HG02852 (cell line): ENCODE results near the gene AUTS2.

Experiments
- ATAC-seq: cut with Tn5 transposase; IDR thresholded peaks from one replicate; pipeline ENCODE4 v1.9.1; 2021; ENCODE audit warnings: mild to moderate bottlenecking, moderate library complexity; ENCODE audit not compliant: unreplicated experiment

Gene AUTS2

GRCh38 chr7:69959789-69960499 lies 361.7 kb downstream of the AUTS2 start:
- ATAC-seq: no peak

DNA sequence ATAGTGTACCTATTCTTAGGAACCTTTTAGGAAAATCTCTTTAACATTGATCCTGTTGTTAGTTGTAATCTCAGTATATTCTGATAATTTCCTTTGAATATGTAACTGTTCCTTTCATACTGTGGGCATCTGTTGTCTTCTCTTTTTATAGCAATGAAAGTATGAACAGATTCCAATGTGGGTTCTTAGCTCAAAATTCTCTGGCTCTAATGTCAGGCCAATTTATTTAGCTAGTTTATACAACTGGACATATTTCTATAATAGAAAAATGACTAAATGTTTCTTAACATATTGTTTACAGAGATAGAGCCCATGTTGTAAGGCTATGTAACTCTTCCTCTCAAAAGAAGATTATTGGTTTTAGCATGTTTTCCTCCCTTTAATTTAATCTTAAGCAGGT lies 363.2 kb downstream of the AUTS2 start:
- no peak for ATAC-seq

DNA sequence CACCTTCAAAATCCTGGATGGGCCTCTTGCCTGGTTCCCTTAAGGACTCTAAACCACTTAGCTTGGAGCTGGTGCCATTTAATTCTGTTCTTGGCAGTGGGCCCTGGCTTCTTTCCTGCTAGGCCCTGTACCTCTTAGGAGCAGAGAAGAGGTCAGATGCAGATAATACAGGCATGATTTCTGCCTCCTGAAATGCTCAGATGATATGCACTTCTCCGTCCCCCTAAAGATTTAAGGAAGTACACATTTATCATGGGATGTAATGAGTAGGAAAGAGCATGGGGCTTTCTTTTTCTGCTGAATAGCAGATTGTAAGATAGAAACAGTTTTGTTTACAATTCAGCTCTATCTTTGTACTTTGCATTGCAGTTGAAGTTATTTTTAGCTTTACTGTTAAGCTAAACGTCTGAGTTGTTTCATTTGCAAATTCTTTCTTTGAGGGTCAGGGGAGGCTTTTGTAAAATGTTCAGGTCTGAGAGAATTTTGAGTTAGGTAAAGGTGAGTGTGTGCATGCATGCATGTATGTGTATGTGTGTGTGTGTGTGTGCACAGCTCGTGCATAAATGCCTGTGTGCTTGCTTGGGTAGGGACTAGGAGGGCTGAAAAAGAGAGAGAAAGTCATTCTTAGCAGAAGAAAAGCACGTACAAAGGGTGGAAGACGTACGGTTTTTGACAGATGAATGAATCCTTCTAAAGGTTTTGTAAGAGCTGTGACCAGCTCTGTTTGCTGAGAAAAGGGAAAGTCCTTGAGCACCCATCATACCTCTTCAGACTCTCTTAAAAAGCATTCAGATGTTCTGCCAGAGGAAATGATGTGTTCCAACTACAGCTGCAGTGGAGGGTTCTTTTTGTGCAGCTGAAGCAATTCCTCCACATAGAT lies 364.2 kb downstream of the AUTS2 start:
- ATAC-seq: peak; percentile 53

DNA sequence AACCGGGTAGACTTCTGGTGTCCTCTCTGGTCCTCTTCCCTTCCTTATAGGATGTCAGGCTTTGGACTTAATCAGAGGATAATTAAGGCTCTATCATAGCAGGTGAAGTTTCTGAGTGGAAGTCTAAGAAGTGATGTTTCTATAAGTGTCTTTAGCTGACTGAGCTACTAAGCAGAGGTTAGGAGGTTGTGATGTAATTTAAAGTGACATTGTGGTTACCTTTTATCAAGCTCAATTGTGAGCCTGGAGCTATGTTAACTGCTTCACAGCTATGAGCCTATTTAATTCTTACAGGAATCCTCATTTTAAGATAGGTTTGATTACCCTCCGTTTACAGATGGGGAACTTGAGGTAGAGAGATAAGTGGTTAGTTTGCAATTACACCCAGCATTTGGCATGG lies 365.1 kb downstream of the AUTS2 start:
- ATAC-seq: no peak

- no peak for ATAC-seq
Observed at GRCh38 chr7:69966766-69967591, 368.7 kb downstream of the AUTS2 start.

- ATAC-seq: no peak
Observed at GRCh38 chr7:69967689-69968450, 369.6 kb downstream of the AUTS2 start.

GRCh38 chr7:69968969-69969556 lies 370.8 kb downstream of the AUTS2 start:
- no peak for ATAC-seq

GRCh38 chr7:69981646-69982045 lies 383.4 kb downstream of the AUTS2 start:
- ATAC-seq: no peak

DNA sequence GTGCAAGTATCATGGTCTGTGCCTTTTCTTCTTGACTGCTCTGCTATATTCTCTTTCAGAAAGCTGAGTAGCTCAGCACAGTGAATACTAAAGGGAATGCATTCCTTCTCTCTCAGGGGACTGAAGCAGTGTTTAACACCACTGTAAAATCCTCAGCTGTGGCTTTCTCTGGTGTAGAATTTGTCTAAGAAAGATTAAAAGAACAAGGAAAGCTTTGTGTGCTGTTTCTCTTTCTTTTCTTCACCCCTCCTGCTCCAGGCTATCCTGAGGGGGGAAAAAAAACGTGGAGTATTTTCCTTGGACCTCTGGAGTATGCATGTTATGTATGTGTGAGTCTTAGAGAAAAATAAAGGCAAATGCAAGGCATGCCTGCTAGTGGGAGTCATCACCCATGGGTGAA lies 383.9 kb downstream of the AUTS2 start:
- ATAC-seq: no peak

DNA sequence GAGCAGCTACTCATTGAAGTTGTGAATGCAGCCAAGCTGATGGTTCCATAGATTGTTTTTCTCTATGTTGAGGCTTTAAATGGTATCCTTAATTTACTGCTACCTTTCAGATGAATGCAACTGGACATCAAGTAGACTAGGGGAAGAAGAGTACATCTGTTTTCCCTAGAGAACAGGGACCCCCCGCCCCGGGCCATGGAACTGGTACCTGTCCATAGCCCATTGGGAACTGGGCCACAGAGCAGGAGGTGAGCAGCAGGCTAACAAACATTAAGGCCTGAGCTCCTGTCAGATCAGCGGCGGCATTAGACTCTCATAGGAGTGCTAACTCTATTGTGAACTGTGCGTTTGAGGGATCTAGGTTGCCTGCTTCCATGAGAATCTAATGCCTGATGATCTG lies 391.3 kb downstream of the AUTS2 start:
- no peak for ATAC-seq

- ATAC-seq: peak; percentile 57
Observed at GRCh38 chr7:69992938-69993337, 394.7 kb downstream of the AUTS2 start.

DNA sequence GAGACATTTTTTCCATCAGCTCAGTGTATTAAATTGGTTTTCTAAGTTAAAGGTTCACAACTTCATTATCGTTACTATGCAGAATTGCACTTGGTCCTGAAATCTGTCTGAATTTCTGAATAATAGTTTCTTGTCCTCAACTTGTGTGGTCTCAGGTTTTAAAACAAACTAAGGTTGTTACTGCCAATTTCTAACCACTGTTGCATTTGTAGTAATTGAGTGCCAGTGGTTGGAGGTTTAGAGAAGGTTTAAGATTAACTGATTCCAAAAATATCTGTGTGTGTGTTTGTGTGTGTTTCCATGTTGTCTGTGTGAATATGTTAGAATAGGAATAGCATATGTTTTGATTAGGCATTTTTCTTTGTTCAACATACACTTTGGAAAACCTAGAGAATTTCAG lies 395.9 kb downstream of the AUTS2 start:
- no peak for ATAC-seq

GRCh38 chr7:69994886-69995542 lies 396.7 kb downstream of the AUTS2 start:
- no peak for ATAC-seq

DNA sequence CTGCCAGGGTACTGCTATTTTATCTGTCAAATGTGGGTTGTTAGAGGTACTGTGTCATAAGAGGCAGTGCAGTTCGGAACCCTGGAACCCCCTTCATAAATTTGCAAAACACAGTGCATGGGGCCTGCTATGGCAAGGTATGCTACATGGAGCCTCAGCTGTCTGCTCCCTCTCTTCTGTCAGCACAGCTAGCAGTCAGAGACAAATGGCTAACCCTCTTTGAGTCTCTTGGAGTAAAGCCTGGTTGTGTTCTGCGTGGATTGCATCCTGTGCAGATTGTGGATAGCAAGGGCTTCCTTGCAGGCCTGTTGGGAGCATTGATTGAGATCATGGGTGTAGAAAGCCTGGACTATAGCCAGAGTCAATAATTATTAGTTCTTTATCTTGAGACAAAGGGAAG lies 397.8 kb downstream of the AUTS2 start:
- no peak for ATAC-seq

- ATAC-seq: no peak
Observed at GRCh38 chr7:70000737-70001348, 402.6 kb downstream of the AUTS2 start.

DNA sequence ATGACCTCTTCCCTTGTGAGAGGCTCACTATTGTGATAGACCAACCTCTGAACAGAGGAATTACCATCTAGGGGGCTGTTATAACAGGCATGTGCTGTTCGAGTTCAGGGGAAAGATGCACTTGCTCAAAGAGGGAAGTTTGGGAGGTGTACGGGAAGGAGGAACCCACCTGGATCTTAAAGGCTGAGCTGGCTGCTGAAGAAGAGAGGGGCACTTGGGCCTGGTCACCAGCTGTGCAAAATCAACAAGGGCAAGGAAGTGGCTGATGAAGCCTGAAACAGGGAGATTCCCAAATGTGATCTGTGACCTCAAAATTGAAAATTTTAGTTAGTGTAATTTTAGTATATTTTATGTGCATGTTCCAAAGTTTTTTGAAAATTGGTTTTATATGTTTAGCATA lies 407.2 kb downstream of the AUTS2 start:
- no peak for ATAC-seq

DNA sequence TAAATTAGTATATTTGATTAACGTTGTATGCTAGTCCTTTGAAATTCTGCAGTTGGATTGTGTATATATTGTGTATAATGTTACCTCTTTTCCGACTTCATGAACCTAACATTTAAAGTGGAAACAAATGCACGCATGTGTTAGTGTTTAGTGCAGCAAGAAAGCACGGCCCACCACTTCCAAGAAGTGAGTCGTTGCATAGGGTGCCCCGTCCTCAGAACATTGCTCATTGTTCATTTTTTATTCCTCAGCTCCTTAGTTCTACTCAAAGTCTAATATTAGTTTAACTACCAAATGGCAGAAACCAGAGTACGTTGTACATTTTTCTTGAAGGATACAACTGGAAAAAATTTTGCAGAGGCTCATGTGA lies 407.6 kb downstream of the AUTS2 start:
- ATAC-seq: no peak

GRCh38 chr7:70006261-70006920 lies 408.1 kb downstream of the AUTS2 start:
- no peak for ATAC-seq

GRCh38 chr7:70008466-70008865 lies 410.2 kb downstream of the AUTS2 start:
- no peak for ATAC-seq
